WTC11 (cell line): Measurements from ENCODE around the gene LMAN2. TPM values are rescaled to one million over a fixed set of nuclear protein-coding genes. Genes with fewer than 3 reads are reported as not detected.

ENCODE experiments used
- ATAC-seq: fragments of 200-7000 bp; cut with Tn5 transposase; 2 replicates; pipeline ENCODE4 v1.10.0; 2021; ENCODE audit warnings: mild to moderate bottlenecking, moderate library complexity
- CTCF ChIA-PET: fragments of 300-600 bp; sonication (Branson Sonifier 250); formaldehyde crosslinking; loops from one replicate; lab custom pipeline; 2021; ENCODE audit warnings: antibody characterized with exemption; lab: Charles Lee
- POLR2A ChIA-PET: fragments of 350-600 bp; sonication (Branson Sonifier 250); formaldehyde crosslinking; loops from one replicate; lab custom pipeline; 2021; ENCODE audit warnings: antibody characterized with exemption; lab: Charles Lee
- DNase-seq: peaks from one replicate; pipeline ENCODE4 v3.0.0; 2021; ENCODE audit warnings: low spot score
- H3K27ac Mint-ChIP-seq: 2 replicates; pipeline ENCODE4 v1.8.0; 2021; ENCODE audit warnings: mixed read lengths
- H3K27me3 Mint-ChIP-seq: 2 replicates; pipeline ENCODE4 v1.8.0; 2021; ENCODE audit warnings: low read depth, mild to moderate bottlenecking, moderate library complexity, mixed read lengths
- H3K36me3 Mint-ChIP-seq: 2 replicates; pipeline ENCODE4 v1.8.0; 2021; ENCODE audit warnings: mixed read lengths
- H3K4me1 Mint-ChIP-seq: 2 replicates; pipeline ENCODE4 v1.8.0; 2022; ENCODE audit warnings: mixed read lengths
- H3K4me3 Mint-ChIP-seq: 2 replicates; pipeline ENCODE4 v1.8.0; 2021; ENCODE audit warnings: mild to moderate bottlenecking, moderate library complexity, mixed read lengths
- H3K9me3 Mint-ChIP-seq: 2 replicates; pipeline ENCODE4 v1.8.0; 2021; ENCODE audit warnings: mixed read lengths
- EMX1 ChIP-seq: fragments of 250-450 bp; sonication (Bioruptor Pico); IDR thresholded peaks from 2 replicates; pipeline ENCODE4 v1.8.0; 2021; ENCODE audit warnings: mild to moderate bottlenecking
- ESRRA ChIP-seq: sonication (generic); formaldehyde crosslinking; IDR thresholded peaks from 2 replicates; pipeline ENCODE4 v1.8.1; 2022; ENCODE audit warnings: mild to moderate bottlenecking, missing genetic modification reagents, borderline replicate concordance
- ETV6 ChIP-seq: sonication (generic); formaldehyde crosslinking; IDR thresholded peaks from 2 replicates; pipeline ENCODE4 v1.8.1; 2022; ENCODE audit warnings: mild to moderate bottlenecking, missing genetic modification reagents
- KAT7 ChIP-seq: sonication (generic); formaldehyde crosslinking; IDR thresholded peaks from 2 replicates; pipeline ENCODE4 v1.8.1; 2023; ENCODE audit warnings: missing genetic modification reagents, mild to moderate bottlenecking, borderline replicate concordance
- MYBL2 ChIP-seq: sonication (generic); formaldehyde crosslinking; IDR thresholded peaks from 2 replicates; pipeline ENCODE4 v1.8.1; 2023; ENCODE audit warnings: mild to moderate bottlenecking, moderate library complexity, missing genetic modification reagents
- NFE2L1 ChIP-seq: sonication (generic); formaldehyde crosslinking; IDR thresholded peaks from 2 replicates; pipeline ENCODE4 v1.8.1; 2023; ENCODE audit warnings: missing genetic modification reagents
- NR3C1 ChIP-seq: sonication (generic); formaldehyde crosslinking; conservative IDR thresholded peaks from 2 replicates; pipeline ENCODE4 v1.8.1; 2023; ENCODE audit warnings: low read depth, mild to moderate bottlenecking, missing genetic modification reagents
- SMAD4 ChIP-seq: sonication (generic); formaldehyde crosslinking; IDR thresholded peaks from 2 replicates; pipeline ENCODE4 v1.8.0; 2022; ENCODE audit warnings: mild to moderate bottlenecking, missing genetic modification reagents
- ZNF219 ChIP-seq: sonication (generic); formaldehyde crosslinking; IDR thresholded peaks from 2 replicates; pipeline ENCODE4 v1.8.0; 2023; ENCODE audit warnings: missing genetic modification reagents, mild to moderate bottlenecking, borderline replicate concordance
- ZNF317 ChIP-seq: sonication (generic); formaldehyde crosslinking; IDR thresholded peaks from 2 replicates; pipeline ENCODE4 v1.8.1; 2023; ENCODE audit warnings: low read depth, mild to moderate bottlenecking, moderate library complexity, missing genetic modification reagents, borderline replicate concordance
- total RNA-seq: library from RNA; stranded (reverse); gene quantifications from 3 replicates; pipeline ENCODE4 v1.2.3, GENCODE V29; 2021
- TF ChIP-seq, protein P1 (sequence below): fragments of 250-450 bp; sonication (Bioruptor Pico); IDR thresholded peaks from 2 replicates; pipeline ENCODE4 v1.8.0; 2021; ENCODE audit warnings: mild to moderate bottlenecking
- TF ChIP-seq, protein P2 (sequence below): fragments of 250-450 bp; sonication (Bioruptor Pico); IDR thresholded peaks from 2 replicates; pipeline ENCODE4 v1.9.0; 2021; ENCODE audit warnings: mild to moderate bottlenecking, borderline replicate concordance
- TF ChIP-seq, protein P3 (sequence below): sonication (generic); formaldehyde crosslinking; IDR thresholded peaks from 2 replicates; pipeline ENCODE4 v1.8.0; 2022; ENCODE audit warnings: mild to moderate bottlenecking, missing genetic modification reagents
- TF ChIP-seq, protein P4 (sequence below): sonication (generic); formaldehyde crosslinking; IDR thresholded peaks from 2 replicates; pipeline ENCODE4 v1.8.0; 2022; ENCODE audit warnings: mild to moderate bottlenecking, missing genetic modification reagents

Gene LMAN2
- total RNA-seq, 1 experiment from 2014 or later: 162 TPM

DNA sequence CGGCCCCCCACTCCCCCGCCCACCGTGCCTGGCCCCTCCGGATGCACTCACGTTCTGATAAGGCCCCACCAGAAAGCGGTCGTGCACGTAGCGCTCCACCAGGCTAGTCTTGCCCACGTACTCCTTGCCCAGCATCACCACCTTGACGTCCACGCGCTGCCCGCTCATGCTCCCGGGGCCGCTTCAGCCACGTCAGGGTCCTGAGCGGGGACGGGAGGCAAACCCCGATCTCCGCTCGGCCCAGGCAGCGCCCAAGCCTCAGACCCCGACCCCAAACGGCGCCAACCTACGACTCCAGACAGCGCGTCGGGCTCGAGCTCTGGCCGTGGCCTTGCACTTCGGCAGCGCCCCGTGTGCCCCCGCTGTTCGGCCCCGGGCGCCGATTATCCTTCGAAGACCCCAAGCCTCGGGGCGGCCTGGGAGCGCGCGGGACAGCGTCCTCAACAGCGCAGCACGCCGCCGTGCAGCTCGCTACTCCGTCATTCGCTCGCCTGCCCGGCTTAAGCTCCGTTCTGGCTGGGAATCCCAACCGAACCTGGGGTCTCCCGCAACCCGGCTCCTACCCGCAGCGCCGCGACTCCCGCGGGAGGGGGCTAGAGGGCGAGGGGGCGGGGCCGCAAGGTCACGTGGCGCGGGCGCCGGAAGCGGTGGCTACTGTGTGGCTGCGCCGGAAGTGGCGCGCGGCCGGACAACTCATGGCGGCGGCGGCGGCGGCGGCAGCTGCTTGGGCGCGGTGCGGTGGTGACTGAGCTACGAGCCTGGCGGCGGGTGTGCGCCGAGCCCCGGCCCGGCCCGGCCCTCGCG, 48.1 kb downstream of the LMAN2 start, which contains the start of the genes PRELID1 and RAB24 (continued):
- TF ChIP-seq, protein P1, sequence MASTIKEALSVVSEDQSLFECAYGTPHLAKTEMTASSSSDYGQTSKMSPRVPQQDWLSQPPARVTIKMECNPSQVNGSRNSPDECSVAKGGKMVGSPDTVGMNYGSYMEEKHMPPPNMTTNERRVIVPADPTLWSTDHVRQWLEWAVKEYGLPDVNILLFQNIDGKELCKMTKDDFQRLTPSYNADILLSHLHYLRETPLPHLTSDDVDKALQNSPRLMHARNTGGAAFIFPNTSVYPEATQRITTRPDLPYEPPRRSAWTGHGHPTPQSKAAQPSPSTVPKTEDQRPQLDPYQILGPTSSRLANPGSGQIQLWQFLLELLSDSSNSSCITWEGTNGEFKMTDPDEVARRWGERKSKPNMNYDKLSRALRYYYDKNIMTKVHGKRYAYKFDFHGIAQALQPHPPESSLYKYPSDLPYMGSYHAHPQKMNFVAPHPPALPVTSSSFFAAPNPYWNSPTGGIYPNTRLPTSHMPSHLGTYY (CRISPR knock-in tag): 0 out of 2 replicates have a peak, but pooled peaks have one; percentile 8
- peak; percentile 95; the same call in 1 of the 2 replicates for TF ChIP-seq KAT7
- TF ChIP-seq, protein P2, sequence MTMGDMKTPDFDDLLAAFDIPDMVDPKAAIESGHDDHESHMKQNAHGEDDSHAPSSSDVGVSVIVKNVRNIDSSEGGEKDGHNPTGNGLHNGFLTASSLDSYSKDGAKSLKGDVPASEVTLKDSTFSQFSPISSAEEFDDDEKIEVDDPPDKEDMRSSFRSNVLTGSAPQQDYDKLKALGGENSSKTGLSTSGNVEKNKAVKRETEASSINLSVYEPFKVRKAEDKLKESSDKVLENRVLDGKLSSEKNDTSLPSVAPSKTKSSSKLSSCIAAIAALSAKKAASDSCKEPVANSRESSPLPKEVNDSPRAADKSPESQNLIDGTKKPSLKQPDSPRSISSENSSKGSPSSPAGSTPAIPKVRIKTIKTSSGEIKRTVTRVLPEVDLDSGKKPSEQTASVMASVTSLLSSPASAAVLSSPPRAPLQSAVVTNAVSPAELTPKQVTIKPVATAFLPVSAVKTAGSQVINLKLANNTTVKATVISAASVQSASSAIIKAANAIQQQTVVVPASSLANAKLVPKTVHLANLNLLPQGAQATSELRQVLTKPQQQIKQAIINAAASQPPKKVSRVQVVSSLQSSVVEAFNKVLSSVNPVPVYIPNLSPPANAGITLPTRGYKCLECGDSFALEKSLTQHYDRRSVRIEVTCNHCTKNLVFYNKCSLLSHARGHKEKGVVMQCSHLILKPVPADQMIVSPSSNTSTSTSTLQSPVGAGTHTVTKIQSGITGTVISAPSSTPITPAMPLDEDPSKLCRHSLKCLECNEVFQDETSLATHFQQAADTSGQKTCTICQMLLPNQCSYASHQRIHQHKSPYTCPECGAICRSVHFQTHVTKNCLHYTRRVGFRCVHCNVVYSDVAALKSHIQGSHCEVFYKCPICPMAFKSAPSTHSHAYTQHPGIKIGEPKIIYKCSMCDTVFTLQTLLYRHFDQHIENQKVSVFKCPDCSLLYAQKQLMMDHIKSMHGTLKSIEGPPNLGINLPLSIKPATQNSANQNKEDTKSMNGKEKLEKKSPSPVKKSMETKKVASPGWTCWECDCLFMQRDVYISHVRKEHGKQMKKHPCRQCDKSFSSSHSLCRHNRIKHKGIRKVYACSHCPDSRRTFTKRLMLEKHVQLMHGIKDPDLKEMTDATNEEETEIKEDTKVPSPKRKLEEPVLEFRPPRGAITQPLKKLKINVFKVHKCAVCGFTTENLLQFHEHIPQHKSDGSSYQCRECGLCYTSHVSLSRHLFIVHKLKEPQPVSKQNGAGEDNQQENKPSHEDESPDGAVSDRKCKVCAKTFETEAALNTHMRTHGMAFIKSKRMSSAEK (CRISPR knock-in tag): no peak
- TF ChIP-seq NR3C1 (CRISPR knock-in tag): peak; percentile 79; the same call in 1 of the 2 replicates
- TF ChIP-seq SMAD4 (CRISPR knock-in tag): no peak
- no peak for TF ChIP-seq EMX1 (CRISPR knock-in tag)
- TF ChIP-seq ESRRA: peak; percentile 76; the same call in 1 of the 2 replicates
- no peak for TF ChIP-seq ZNF219 (CRISPR knock-in tag)
- peak; percentile 27 for TF ChIP-seq ETV6 (CRISPR knock-in tag)
- TF ChIP-seq, protein P3, sequence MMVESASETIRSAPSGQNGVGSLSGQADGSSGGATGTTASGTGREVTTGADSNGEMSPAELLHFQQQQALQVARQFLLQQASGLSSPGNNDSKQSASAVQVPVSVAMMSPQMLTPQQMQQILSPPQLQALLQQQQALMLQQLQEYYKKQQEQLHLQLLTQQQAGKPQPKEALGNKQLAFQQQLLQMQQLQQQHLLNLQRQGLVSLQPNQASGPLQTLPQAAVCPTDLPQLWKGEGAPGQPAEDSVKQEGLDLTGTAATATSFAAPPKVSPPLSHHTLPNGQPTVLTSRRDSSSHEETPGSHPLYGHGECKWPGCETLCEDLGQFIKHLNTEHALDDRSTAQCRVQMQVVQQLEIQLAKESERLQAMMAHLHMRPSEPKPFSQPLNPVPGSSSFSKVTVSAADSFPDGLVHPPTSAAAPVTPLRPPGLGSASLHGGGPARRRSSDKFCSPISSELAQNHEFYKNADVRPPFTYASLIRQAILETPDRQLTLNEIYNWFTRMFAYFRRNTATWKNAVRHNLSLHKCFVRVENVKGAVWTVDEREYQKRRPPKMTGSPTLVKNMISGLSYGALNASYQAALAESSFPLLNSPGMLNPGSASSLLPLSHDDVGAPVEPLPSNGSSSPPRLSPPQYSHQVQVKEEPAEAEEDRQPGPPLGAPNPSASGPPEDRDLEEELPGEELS (CRISPR knock-in tag): no peak
- TF ChIP-seq ZNF317 (CRISPR knock-in tag): no peak
- peak; percentile 41; the same call in 1 of the 2 replicates for TF ChIP-seq NFE2L1 (CRISPR knock-in tag)

DNA sequence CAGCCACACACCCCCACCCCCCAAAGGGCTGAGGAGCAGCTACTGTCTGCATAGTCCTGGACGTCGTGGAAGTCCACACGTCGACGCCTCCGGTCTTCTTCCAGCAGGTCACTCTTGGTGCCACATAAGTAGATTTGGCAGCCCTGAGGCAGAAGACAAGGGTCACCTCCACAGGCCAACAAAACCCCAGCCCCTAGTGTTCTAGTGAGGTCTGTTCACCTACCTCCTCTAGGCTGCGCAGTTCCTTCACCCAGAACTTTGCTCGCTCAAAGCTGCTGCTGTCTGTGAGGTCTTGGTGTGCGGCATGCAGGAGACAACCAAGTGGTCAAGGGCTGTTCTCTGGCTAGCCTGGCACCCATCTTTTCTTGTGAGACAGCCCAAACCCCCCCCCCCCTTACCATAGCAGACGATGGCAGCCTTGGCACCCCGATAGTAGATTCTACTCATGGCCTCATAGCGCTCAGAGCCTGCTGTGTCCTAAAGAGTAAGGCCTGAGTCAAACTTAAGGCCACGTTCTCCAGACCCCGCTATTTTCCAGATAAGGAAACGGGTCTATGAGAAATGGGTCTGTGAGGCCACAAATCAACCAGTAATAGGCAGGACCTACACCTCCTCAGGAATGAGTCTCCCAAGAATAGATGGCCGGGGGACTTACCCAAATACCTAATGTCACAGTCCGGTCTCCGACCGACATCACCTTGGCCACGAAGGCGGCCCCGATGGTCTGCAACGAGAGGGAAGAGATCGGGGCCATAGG, 48.9 kb downstream of the LMAN2 start:
- ChIA-PET POLR2A (interaction anchor here (0.6 to 1.7 kb wide), 2 partner anchors 170 to 195 kb away, joined by 4 to 5 read pairs; partner anchors contain the start of gene PDLIM7), CTCF (interaction anchor here (1.1 to 2.2 kb wide), 9 partner anchors 8 to 193 kb away, joined by 3 to 16 read pairs (median 5); no protein-coding TSS in a partner anchor)
- Mint-ChIP-seq H3K27ac (peak overlapping the region; percentile 65), H3K36me3 (peaks cover 29% of the 10 kb centered on the region), H3K4me1 (peaks cover 42% of the 10 kb centered on the region), H3K4me3 (peak overlapping the region; percentile 93), H3K9me3 (no peaks in the 10 kb centered on the region), H3K27me3 (no peaks in the 10 kb centered on the region)
- ATAC-seq: peak; percentile 40
- DNase-seq: no peak
- no peak for TF ChIP-seq MYBL2 (CRISPR knock-in tag)
- TF ChIP-seq, protein P1 (CRISPR knock-in tag): peak; percentile 9; the same call in 1 of the 2 replicates
- TF ChIP-seq, protein P4, sequence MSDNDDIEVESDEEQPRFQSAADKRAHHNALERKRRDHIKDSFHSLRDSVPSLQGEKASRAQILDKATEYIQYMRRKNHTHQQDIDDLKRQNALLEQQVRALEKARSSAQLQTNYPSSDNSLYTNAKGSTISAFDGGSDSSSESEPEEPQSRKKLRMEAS (CRISPR knock-in tag): 0 out of 2 replicates have a peak, but pooled peaks have one; percentile 28
- 0 out of 2 replicates have a peak, but pooled peaks have one; percentile 59 for TF ChIP-seq EMX1 (CRISPR knock-in tag)
- TF ChIP-seq, all 79 proteins: peak for 3
